Stimulated activated naive B cell treated with anti-CD40 and anti-IgM and Interleukin-4, amounts not matched to agents 10 μg/mL and 1 μg/mL and 100 μg/mL, for 72 hours (primary cell): ENCODE results near the gene CEMIP2.

Source experiments
- ATAC-seq, 2 donors: fragments of 150-1000 bp; cut with Tn5 transposase; replicated peaks; 2 replicates each; pipeline ENCODE4 v1.10.0; 2021; ENCODE audit warnings: moderate library complexity in 1 of 2
- DNase-seq: peaks from one replicate; pipeline ENCODE4 v3.0.0; 2021
- H3K27ac Mint-ChIP-seq: one replicate; pipeline ENCODE4 v1.8.0; 2022; ENCODE audit warnings: mild to moderate bottlenecking, mixed read lengths
- H3K27me3 Mint-ChIP-seq, 2 donors: one replicate each; pipeline ENCODE4 v1.8.0; 2022; ENCODE audit warnings: mixed read lengths in 2 of 2
- H3K36me3 Mint-ChIP-seq, 2 donors: one replicate each; pipeline ENCODE4 v1.8.0; 2022; ENCODE audit warnings: mixed read lengths in 2 of 2, mild to moderate bottlenecking in 1 of 2
- H3K4me1 Mint-ChIP-seq, 2 donors: one replicate each; pipeline ENCODE4 v1.8.0; 2022; ENCODE audit warnings: mixed read lengths in 2 of 2, mild to moderate bottlenecking in 1 of 2
- H3K4me3 Mint-ChIP-seq, 2 donors: one replicate each; pipeline ENCODE4 v1.8.0; 2022; ENCODE audit warnings: mild to moderate bottlenecking in 2 of 2, mixed read lengths in 2 of 2, moderate library complexity in 1 of 2
- H3K9me3 Mint-ChIP-seq, 2 donors: one replicate each; pipeline ENCODE4 v1.8.0; 2022; ENCODE audit warnings: mixed read lengths in 2 of 2, mild to moderate bottlenecking in 1 of 2

CEMIP2 gene

GRCh38 chr9:71637375-71637774 is 130.9 kb downstream of the CEMIP2 start:
- peaks cover 13 to 21% of the 10 kb centered on the region in 2 donors for H3K4me1 Mint-ChIP-seq
- no peak for ATAC-seq
- H3K27me3 Mint-ChIP-seq, result no peaks in the 10 kb centered on the region
- H3K36me3 Mint-ChIP-seq, result no peaks in the 10 kb centered on the region
- no peak for DNase-seq
- H3K9me3 Mint-ChIP-seq, result no peaks in the 10 kb centered on the region
- no peak overlapping the region for H3K27ac Mint-ChIP-seq
- H3K4me3 Mint-ChIP-seq, result no peak overlapping the region

DNA sequence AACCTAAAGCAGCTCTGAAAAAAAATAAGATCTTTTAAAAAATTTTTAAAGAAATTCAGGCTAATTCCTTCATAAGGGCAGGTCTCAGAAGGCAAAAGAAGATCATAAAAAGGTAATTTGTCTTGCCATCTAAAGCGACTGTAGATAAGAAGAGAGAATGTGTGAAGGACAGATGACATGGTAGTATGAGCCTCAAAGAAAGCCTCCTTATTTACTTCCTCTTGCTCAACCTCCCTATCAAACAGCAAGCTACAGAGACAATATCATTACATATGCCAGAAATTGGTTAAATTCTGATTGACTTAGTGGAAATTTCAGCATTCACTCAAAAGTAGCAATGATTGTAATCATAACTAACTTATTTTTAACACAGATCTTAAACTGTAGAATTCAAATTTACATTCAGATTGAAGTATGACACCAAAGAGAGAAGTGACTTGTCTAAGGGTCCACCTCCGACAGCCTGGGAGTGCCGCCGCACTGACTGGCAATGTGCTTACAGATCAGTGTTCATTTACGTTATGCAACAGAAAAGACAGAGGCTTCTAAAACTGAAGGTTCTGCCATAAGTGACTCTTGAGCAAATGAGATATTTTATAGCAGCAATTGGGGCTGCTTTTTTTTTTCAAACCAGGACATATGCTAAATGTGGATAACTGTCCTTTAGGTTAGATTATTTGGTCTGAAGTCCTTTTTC is 132.0 kb downstream of the CEMIP2 start:
- Mint-ChIP-seq H3K27me3 (no peaks in the 10 kb centered on the region), H3K36me3 (no peaks in the 10 kb centered on the region), H3K4me3 (no peak overlapping the region), H3K4me1 (peaks cover 13 to 21% of the 10 kb centered on the region in 2 donors), H3K9me3 (no peaks in the 10 kb centered on the region), H3K27ac (no peak overlapping the region)
- DNase-seq (no peak), ATAC-seq (no peak)

GRCh38 chr9:71634752-71635151 is 133.6 kb downstream of the CEMIP2 start:
- Mint-ChIP-seq H3K27me3 (no peaks in the 10 kb centered on the region), H3K9me3 (no peaks in the 10 kb centered on the region), H3K4me1 (peaks cover 15 to 21% of the 10 kb centered on the region in 2 donors), H3K4me3 (no peak overlapping the region), H3K36me3 (no peaks in the 10 kb centered on the region), H3K27ac (no peak overlapping the region)
- no peak for DNase-seq
- no peak for ATAC-seq
